Heart left ventricle (tissue), 16 donors: ENCODE data around the gene IL1RAP. TPM values are rescaled to one million over a fixed set of nuclear protein-coding genes. Genes with fewer than 3 reads are reported as not detected.

Experiments
- ATAC-seq, 4 donors: fragments of 200-7000 bp; cut with Tn5 transposase; one replicate each; pipeline ENCODE4 v1.9.1; 2020 to 2022; ENCODE audit warnings: moderate library complexity in 4 of 4, mild to moderate bottlenecking in 3 of 4, moderate number of reproducible peaks in 1 of 4
- DNase-seq, 5 donors: peaks; one replicate each; pipeline ENCODE4 v3.0.0-alpha.2; 2020
- H3K27ac ChIP-seq, 12 donors: fragments of 200-600 bp; sonication (generic) in 4 of 12; one replicate each; pipeline versions ENCODE4 v1.5.0 to v1.8.0; 2016 to 2022; ENCODE audit warnings: mild to moderate bottlenecking in 2 of 12
- H3K27me3 ChIP-seq, 9 donors: fragments of 200-600 bp; sonication (generic) in 2 of 9; one replicate each; pipeline versions ENCODE4 v1.5.1 to v1.8.0; 2016 to 2022; ENCODE audit warnings: mild to moderate bottlenecking in 3 of 9
- H3K36me3 ChIP-seq, 9 donors: fragments of 200-600 bp; sonication (generic) in 2 of 9; one replicate each; pipeline versions ENCODE4 v1.5.0 to v1.8.0; 2018 to 2022; ENCODE audit warnings: mild to moderate bottlenecking in 2 of 9
- H3K4me1 ChIP-seq, 12 donors: fragments of 200-600 bp; sonication (generic) in 4 of 12; one replicate each; pipeline versions ENCODE4 v1.5.0 to v1.8.0; 2016 to 2022; ENCODE audit warnings: mild to moderate bottlenecking in 3 of 12
- H3K4me3 ChIP-seq, 12 donors: fragments of 200-600 bp; sonication (generic) in 4 of 12; one replicate each; pipeline versions ENCODE4 v1.5.0 to v1.8.0; 2017 to 2022; ENCODE audit warnings: mild to moderate bottlenecking in 9 of 12, moderate library complexity in 4 of 12
- H3K9me3 ChIP-seq, 12 donors: fragments of 200-600 bp; sonication (generic) in 4 of 12; one replicate each; pipeline versions ENCODE4 v1.5.0 to v1.8.0; 2016 to 2022; ENCODE audit warnings: mild to moderate bottlenecking in 1 of 12
- POLR2A ChIP-seq, 2 donors: fragments of 450-650 bp; IDR thresholded peaks; one replicate each; pipeline ENCODE4 v1.6.1; 2017; ENCODE audit warnings: antibody characterized with exemption in 2 of 2, mild to moderate bottlenecking in 2 of 2, moderate library complexity in 2 of 2
- WGBS, 4 donors: extraction: QIAGEN DNeasy Blood & Tissue Kit in 2 of 4; methylation state at CpG; one replicate each; pipeline versions ENCODE4 v1.1.5 to v1.1.7; 2013 to 2018; 5-methylcytosine and 5-hydroxymethylcytosine counted together
- intact Hi-C, 10 donors: fragments of 100-400 bp; cut with DNase I; formaldehyde crosslinking; loops; one replicate each; pipeline versions ENCODE4 v1.11.1 to v1.14.2; 2022
- polyA plus RNA-seq, 2 donors: library from polyadenylated mRNA; stranded (reverse); fragments of 200-250 nt; gene quantifications; one replicate each; pipeline ENCODE4 v1.2.3, GENCODE V29; 2013
- total RNA-seq, 9 donors: library from RNA; depleted of rRNA in 2 of 9; stranded (reverse); fragments of >200 nt in 2 of 9; fragmentation: NEBNext Ultra II Directional in 3 of 9; extraction: Animal tissue kit (Norgen Biotek cat#: 25700) in 3 of 9; gene quantifications; one replicate each; pipeline versions ENCODE4 v1.1.0 to v1.2.4, GENCODE V29; 2016 to 2023
- TF ChIP-seq, protein P1 (sequence below), 12 donors: fragments of 200-600 bp; sonication (generic) in 4 of 12; IDR thresholded peaks; one replicate each; pipeline versions ENCODE4 v1.5.0 to v1.8.0; 2018 to 2022; ENCODE audit warnings: antibody characterized with exemption in 12 of 12, mild to moderate bottlenecking in 5 of 12
- donor health status: ischemic (EF 13 %, LVEDD 7.1; RV severe dilation, severe dysfunction).
- donor health status: healthy with polysubstance abuse.
- donor health status: DM: no; HTN: yes; CAD: no.
- donor health status: DM: no; HTN: no; CAD: no.
- donor health status: ischemic (EF 25% LVEDD 6.9; RV normal size, moderate dysfunction).
- donor health status: ischemic (EF 25% LVEDD 5.7; RV mildly dilated, moderate dysfunction).
- donor health status: healthy.
- donor health status: DM: yes; HTN: yes; CAD: no.
- donor health status: ischemic (EF 35%, LVEDD 5.7; RV mildly dilated, moderate dysfunction).
- donor health status: nonischemic (EF 11% LVEDD 7.7; RV severe dilation, severe dysfunction).
- donor health status: DM: yes; HTN: yes; CAD: no.
- donor health status: PGD.
- donor health status: ischemic (EF 29% LVEDD 5.4; RV normal size, mild dysfunction).
- donor health status: nonischemic (EF 23%, LVEDD 6.1; RV moderate dilation, normal function).

Gene IL1RAP
- total and polyA plus RNA-seq, 11 donors, result 1.6 to 16.4 (median 8.2) TPM

DNA sequence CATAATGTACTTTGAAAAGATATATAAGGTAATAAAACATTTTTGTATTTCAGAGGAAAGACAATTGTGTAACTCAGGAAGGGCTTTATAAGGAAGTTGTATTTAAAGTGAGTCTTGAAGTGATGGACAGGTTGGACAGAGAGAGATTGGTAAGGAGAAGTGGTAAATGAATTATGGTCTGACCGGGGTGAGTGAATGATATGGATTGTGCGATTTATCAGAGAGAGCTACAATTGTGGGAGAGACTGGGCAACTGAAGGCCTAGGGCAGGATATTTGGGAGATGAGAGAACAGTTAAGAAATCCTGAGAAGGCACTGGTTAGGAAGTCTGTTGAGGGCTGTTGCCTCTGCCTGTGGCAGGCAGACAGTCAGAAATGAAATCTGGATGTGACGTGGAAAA, 14.8 kb downstream of the IL1RAP start:
- H3K4me1 ChIP-seq, result peaks cover 0 to 40% (median 15%) of the 10 kb centered on the region in 12 donors
- DNase-seq, result no peak
- peaks cover 0 to 8% (median 0%) of the 10 kb centered on the region in 9 donors for H3K36me3 ChIP-seq
- no peak overlapping the region for H3K27ac ChIP-seq
- 85 to 93% (median 90%) methylated on average over 3 of the region's 3 CpGs for WGBS, 4 donors
- intact Hi-C loops, result no loop called here
- no peak for ATAC-seq
- H3K4me3 ChIP-seq, result no peak overlapping the region
- TF ChIP-seq POLR2A (IDR thresholded peaks at IDR 0.05), result no peak
- TF ChIP-seq, protein P1, sequence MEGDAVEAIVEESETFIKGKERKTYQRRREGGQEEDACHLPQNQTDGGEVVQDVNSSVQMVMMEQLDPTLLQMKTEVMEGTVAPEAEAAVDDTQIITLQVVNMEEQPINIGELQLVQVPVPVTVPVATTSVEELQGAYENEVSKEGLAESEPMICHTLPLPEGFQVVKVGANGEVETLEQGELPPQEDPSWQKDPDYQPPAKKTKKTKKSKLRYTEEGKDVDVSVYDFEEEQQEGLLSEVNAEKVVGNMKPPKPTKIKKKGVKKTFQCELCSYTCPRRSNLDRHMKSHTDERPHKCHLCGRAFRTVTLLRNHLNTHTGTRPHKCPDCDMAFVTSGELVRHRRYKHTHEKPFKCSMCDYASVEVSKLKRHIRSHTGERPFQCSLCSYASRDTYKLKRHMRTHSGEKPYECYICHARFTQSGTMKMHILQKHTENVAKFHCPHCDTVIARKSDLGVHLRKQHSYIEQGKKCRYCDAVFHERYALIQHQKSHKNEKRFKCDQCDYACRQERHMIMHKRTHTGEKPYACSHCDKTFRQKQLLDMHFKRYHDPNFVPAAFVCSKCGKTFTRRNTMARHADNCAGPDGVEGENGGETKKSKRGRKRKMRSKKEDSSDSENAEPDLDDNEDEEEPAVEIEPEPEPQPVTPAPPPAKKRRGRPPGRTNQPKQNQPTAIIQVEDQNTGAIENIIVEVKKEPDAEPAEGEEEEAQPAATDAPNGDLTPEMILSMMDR (IDR thresholded peaks at IDR 0.05), result no peak
- H3K9me3 ChIP-seq, result peaks cover 0 to 1% (median 0%) of the 10 kb centered on the region in 12 donors
- H3K27me3 ChIP-seq, result no peaks in the 10 kb centered on the region

DNA sequence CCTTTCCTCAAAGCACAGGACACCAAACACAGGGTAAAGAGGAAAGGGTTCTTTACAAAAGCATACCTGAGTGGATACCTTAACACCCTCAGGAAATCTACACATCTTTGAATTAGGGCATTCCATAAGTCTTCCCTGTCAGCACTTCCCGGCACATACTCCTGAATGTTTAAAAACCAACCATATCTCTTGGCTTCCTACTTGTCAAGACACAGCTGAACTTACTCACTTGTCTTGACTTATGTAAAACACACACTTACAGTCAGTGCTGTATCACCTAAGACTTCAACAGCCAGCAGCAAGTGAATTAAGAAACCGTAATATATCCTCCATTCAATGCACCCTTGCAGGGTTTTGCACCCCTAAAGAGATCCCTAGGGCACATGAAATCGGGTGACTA, 17.5 kb downstream of the IL1RAP start:
- H3K4me1 ChIP-seq, result peaks cover 0 to 53% (median 20%) of the 10 kb centered on the region in 12 donors
- H3K27me3 ChIP-seq, result no peaks in the 10 kb centered on the region
- 88 to 97% (median 90%) methylated on average over 3 of the region's 3 CpGs for WGBS, 4 donors
- TF ChIP-seq, protein P1 (IDR thresholded peaks at IDR 0.05), result no peak
- TF ChIP-seq POLR2A (IDR thresholded peaks at IDR 0.05), result no peak
- H3K36me3 ChIP-seq, result peaks cover 0 to 8% (median 0%) of the 10 kb centered on the region in 9 donors
- H3K9me3 ChIP-seq, result no peaks in the 10 kb centered on the region
- H3K27ac ChIP-seq, result no peak overlapping the region
- DNase-seq (no peak), ATAC-seq (no peak)
- intact Hi-C loops, result no loop called here
- no peak overlapping the region for H3K4me3 ChIP-seq

- DNase-seq (no peak), ATAC-seq (no peak)
- Histone ChIP-seq H3K4me3 (no peak overlapping the region), H3K27ac (peak overlapping the region in 7 of 12 donors; percentile 27 to 79 (median 32)), H3K27me3 (no peaks in the 10 kb centered on the region), H3K9me3 (no peaks in the 10 kb centered on the region), H3K36me3 (peaks cover 0 to 8% (median 0%) of the 10 kb centered on the region in 9 donors), H3K4me1 (peaks cover 0 to 53% (median 14%) of the 10 kb centered on the region in 12 donors)
- WGBS, 4 donors, result 66 to 75% (median 73%) methylated on average over 7 of the region's 7 CpGs
- TF ChIP-seq, protein P1 (IDR thresholded peaks at IDR 0.05), result no peak
- no peak for TF ChIP-seq POLR2A (IDR thresholded peaks at IDR 0.05)
- intact Hi-C loops, result no loop called here
Measured at GRCh38 chr3:190532731-190533203, 18.9 kb downstream of the IL1RAP start.

DNA sequence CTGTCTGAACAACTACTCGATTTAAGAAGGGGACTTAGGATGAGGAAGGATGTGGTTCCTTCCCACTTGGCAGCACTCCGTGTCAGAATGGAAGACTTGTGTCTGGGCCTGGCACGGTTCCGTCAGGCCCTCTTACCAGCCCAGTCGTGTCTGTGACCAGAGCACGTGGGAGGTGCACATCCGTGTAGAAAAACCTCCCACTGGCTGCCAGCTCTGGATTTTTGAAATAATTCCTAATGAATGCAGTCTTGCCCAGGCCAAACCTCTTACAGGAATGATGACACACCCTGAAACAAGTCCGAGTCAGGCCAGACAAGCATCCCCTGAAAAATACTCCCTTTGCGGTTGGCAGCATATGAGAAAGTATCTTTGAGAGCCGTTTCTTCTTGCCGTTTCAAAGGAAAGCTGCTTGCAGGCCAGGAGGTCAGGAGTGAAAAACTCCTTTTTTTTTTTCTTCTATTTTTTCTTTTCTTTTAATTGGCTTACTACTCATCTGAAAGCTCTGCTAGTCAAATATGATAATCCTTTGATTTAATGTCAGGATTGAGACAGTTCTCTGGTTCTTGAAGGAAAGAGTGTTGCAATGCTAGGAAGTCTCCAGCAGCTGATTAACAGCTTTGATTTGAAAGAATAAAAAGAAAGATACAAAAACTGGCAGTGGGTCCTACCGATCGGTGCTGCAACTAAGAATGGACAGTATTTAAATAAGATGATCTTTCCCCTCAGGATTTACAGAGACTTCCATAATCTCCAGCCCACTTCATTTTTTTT, 19.8 kb downstream of the IL1RAP start:
- WGBS, 4 donors, result 21 to 35% (median 28%) methylated on average over 13 of the region's 13 CpGs
- Histone ChIP-seq H3K27me3 (no peaks in the 10 kb centered on the region), H3K4me1 (peaks cover 0 to 45% (median 14%) of the 10 kb centered on the region in 12 donors), H3K27ac (peak overlapping the region in 8 of 12 donors; percentile 13 to 79 (median 32)), H3K36me3 (no peaks in the 10 kb centered on the region), H3K9me3 (no peaks in the 10 kb centered on the region), H3K4me3 (peak overlapping the region in 1 of 12 donors; percentile 8)
- DNase-seq (peak; percentile 45 to 81 (median 79)), ATAC-seq (peak; percentile 62 to 91 (median 91))
- intact Hi-C loops, result no loop called here
- TF ChIP-seq POLR2A (IDR thresholded peaks at IDR 0.05), result no peak
- TF ChIP-seq, protein P1 (IDR thresholded peaks at IDR 0.05), result no peak
